Bronchial epithelial cell (primary cell): Measurements from ENCODE around the gene COX5A. TPM values are rescaled to one million over a fixed set of nuclear protein-coding genes. Genes with fewer than 3 reads are reported as not detected.

Experiments used
- DNase-seq: peaks from one replicate; pipeline ENCODE4 v3.0.0-alpha.2; 2010; ENCODE audit warnings: low read depth
- FAIRE-seq: peaks from 2 replicates; lab custom pipeline; 2011; peaks lifted over from hg19 to GRCh38; lab: Jason Lieb, UNC
- H3K27me3 ChIP-seq: 2 replicates; pipeline ENCODE4 v1.5.1; 2011; ENCODE audit warnings: low read length; ENCODE audit not compliant: control insufficient read depth, insufficient read depth
- H3K36me3 ChIP-seq: 2 replicates; pipeline ENCODE4 v1.5.1; 2011; ENCODE audit warnings: low read length; ENCODE audit not compliant: control insufficient read depth, insufficient read depth
- H3K4me3 ChIP-seq: 2 replicates; pipeline ENCODE4 v1.5.1; 2011; ENCODE audit warnings: mild to moderate bottlenecking, low read depth, low read length, control low read depth
- total RNA-seq: library from RNA; depleted of rRNA; stranded (reverse); fragments of >200 nt; gene quantifications from 2 replicates; pipeline ENCODE4 v1.2.1, GENCODE V29; 2014
- TF ChIP-seq, protein P1 (sequence below): IDR thresholded peaks from 2 replicates; pipeline ENCODE4 v1.5.1; 2011; ENCODE audit warnings: mild to moderate bottlenecking, moderate library complexity, low read length, control low read depth, inconsistent platforms; ENCODE audit not compliant: insufficient read depth, severe bottlenecking

Gene COX5A
- total RNA-seq, 1 donor from 2014 or later = 66.6 TPM

DNA sequence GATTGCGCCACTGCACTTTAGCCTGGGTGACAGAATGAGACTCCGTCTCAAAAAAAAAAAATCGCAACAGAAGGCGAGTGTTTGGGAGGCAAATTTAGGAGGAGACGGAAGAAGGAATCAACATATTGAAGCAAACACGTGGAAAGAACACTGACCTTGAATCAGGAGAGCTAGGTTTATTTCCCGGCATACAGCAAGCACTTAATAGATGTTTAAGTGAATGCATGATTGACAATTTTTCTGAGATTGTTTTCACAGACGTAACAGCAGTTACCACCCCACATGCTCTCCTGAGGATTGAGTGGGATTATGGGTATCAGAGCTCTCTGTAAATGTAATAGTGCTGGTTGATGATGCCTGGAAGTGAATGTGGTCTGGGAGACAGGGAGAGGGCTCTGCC, 24.3 kb upstream of the COX5A start:
- no peak overlapping the region for H3K4me3 ChIP-seq
- H3K27me3 ChIP-seq = peaks cover 16% of the 10 kb centered on the region
- H3K36me3 ChIP-seq = no peaks in the 10 kb centered on the region
- DNase-seq = no peak
- TF ChIP-seq, protein P1, sequence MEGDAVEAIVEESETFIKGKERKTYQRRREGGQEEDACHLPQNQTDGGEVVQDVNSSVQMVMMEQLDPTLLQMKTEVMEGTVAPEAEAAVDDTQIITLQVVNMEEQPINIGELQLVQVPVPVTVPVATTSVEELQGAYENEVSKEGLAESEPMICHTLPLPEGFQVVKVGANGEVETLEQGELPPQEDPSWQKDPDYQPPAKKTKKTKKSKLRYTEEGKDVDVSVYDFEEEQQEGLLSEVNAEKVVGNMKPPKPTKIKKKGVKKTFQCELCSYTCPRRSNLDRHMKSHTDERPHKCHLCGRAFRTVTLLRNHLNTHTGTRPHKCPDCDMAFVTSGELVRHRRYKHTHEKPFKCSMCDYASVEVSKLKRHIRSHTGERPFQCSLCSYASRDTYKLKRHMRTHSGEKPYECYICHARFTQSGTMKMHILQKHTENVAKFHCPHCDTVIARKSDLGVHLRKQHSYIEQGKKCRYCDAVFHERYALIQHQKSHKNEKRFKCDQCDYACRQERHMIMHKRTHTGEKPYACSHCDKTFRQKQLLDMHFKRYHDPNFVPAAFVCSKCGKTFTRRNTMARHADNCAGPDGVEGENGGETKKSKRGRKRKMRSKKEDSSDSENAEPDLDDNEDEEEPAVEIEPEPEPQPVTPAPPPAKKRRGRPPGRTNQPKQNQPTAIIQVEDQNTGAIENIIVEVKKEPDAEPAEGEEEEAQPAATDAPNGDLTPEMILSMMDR = no peak
- FAIRE-seq = no peak

DNA sequence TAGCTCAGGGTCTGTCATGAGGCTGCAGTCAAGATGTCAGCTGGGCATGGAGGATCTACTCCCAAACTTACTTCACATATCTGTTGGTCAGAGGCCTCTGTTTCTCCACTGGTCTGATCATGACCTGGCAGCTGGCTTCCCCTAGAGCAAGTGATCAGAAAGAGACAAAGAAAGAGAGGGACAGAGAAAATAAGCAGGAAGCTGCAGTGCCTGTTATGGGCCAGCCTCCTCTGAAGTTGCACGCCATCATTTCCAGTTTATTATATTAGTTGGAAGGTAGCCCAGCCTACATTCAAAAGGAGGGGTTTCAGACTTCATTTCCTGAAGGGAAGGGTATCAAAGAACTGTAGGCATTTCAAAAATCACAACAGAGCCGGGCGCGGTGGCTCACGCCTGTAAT, 23.7 kb upstream of the COX5A start:
- no peak for DNase-seq
- TF ChIP-seq, protein P1 = no peak
- H3K4me3 ChIP-seq = no peak overlapping the region
- no peaks in the 10 kb centered on the region for H3K36me3 ChIP-seq
- H3K27me3 ChIP-seq = peaks cover 16% of the 10 kb centered on the region
- no peak for FAIRE-seq

DNA sequence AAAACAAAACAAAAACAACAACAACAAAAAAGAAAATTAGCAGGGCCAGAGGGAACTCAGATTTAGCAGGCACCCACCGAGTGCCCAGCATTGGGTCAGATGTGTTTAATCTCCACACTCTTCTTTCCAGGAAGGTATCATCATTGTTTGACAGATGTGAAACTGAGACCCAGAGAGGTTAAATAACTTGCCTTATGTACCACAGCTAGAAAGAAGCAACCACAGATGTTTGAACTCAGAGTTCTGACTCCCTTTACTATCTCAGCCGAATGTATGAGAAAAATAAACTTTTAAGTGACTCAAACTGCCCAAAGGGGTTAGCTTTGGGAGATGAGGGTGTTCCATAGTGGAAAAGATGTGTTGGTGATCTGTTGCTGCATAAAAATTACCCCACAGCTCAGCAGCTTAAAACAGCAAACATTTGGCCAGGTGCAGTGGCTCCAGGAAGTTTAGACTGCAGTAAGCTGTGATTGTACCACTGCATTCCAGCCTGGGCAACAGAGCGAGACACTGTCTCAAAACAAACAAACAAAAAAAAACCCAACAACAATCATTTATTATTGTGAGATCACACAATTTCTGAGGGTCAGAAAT, 23.2 kb upstream of the COX5A start:
- DNase-seq (no peak), FAIRE-seq (no peak)
- H3K36me3 ChIP-seq = no peaks in the 10 kb centered on the region
- H3K4me3 ChIP-seq = no peak overlapping the region
- TF ChIP-seq, protein P1 = no peak
- peaks cover 16% of the 10 kb centered on the region for H3K27me3 ChIP-seq

DNA sequence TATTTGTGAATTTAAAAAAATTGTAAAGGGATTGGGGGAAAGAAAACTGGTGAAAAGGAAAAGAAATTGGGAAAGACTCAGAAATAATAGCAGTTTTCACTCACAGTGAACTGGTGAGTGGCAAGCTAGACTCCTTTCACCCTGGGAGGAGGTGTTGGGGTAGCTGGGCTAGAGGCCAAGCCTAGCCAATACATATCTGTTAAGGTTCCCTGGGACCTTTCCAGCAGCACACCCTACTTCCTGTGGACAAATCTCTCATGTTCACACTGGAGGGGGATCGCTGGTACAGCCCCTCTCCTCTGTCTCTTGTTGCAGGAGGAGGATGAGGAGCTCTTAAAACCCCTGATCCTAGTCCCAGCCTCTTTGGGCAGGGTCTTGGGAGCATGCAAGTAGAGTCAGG, 22.4 kb upstream of the COX5A start:
- Histone ChIP-seq H3K4me3 (no peak overlapping the region), H3K27me3 (peaks cover 16% of the 10 kb centered on the region), H3K36me3 (no peaks in the 10 kb centered on the region)
- no peak for DNase-seq
- TF ChIP-seq, protein P1 = no peak
- FAIRE-seq = no peak

DNA sequence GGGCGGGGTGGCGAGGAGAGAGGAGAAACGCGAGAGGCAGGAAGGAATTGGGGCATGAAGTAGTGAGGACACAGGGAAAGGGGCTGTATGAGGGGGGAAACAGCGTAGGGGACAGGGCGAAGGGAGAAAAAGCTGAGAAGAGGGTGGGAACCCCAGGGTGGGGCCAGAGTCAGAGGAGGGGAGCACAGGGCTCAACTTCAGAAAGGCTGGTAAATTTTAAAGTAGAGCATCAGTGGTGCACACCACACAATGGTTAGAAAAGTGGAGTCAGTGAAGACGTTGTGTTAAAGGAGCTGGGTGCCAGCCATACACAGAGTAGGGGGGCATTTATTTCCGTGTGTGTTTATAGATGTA, 21.7 kb upstream of the COX5A start:
- Histone ChIP-seq H3K4me3 (no peak overlapping the region), H3K36me3 (no peaks in the 10 kb centered on the region), H3K27me3 (peaks cover 16% of the 10 kb centered on the region)
- TF ChIP-seq, protein P1 = no peak
- DNase-seq (no peak), FAIRE-seq (no peak)
